HAP-1 (cell line): ENCODE measurements around the gene MRC2.

Experiments
- DNase-seq, 2 experiments: peaks; one replicate each; pipeline ENCODE4 v3.0.0-alpha.2; 2016 to 2020; ENCODE audit warnings: low spot score in 2 of 2
- H3K27me3 ChIP-seq: fragments of 250-450 bp; sonication (Bioruptor Pico); 2 replicates; pipeline ENCODE4 v1.5.1; 2020; ENCODE audit warnings: low read depth, mild to moderate bottlenecking, moderate library complexity
- H3K36me3 ChIP-seq: fragments of 250-450 bp; sonication (Bioruptor Pico); replicated peaks from 2 replicates; pipeline ENCODE4 v1.5.1; 2020; ENCODE audit warnings: mild to moderate bottlenecking
- H3K4me1 ChIP-seq: fragments of 250-450 bp; sonication (Bioruptor Pico); 2 replicates; pipeline ENCODE4 v1.5.1; 2020; ENCODE audit warnings: mild to moderate bottlenecking
- H3K4me3 ChIP-seq: fragments of 250-450 bp; sonication (Bioruptor Pico); 2 replicates; pipeline ENCODE4 v1.5.1; 2020; ENCODE audit warnings: mild to moderate bottlenecking, moderate library complexity
- H3K9me3 ChIP-seq: fragments of 250-450 bp; sonication (Bioruptor Pico); 2 replicates; pipeline ENCODE4 v1.5.1; 2020; ENCODE audit warnings: mild to moderate bottlenecking, moderate library complexity
- in situ Hi-C: fragments of 300-500 bp; cut with MboI; formaldehyde crosslinking; loops from 3 replicates; pipeline ENCODE4 v1.14.3; 2020; ENCODE audit warnings: low sequenced_read_pairs, inconsistent platforms, mixed read lengths

Gene MRC2

GRCh38 chr17:62631936-62632924 lies 4.8 kb downstream of the MRC2 start:
- no peaks in the 10 kb centered on the region for H3K9me3 ChIP-seq
- peaks cover 4% of the 10 kb centered on the region for H3K4me1 ChIP-seq
- no peak for DNase-seq
- H3K4me3 ChIP-seq: no peak overlapping the region
- in situ Hi-C loops: no loop called here
- H3K27me3 ChIP-seq: no peaks in the 10 kb centered on the region
- H3K36me3 ChIP-seq: no peaks in the 10 kb centered on the region

- H3K27me3 ChIP-seq: no peaks in the 10 kb centered on the region
- H3K9me3 ChIP-seq: no peaks in the 10 kb centered on the region
- H3K4me3 ChIP-seq: no peak overlapping the region
- DNase-seq: no peak
- no peaks in the 10 kb centered on the region for H3K36me3 ChIP-seq
- in situ Hi-C loops: no loop called here
- no peaks in the 10 kb centered on the region for H3K4me1 ChIP-seq
Observed at GRCh38 chr17:62637809-62638208, 10.3 kb downstream of the MRC2 start.

GRCh38 chr17:62641153-62641552 lies 13.7 kb downstream of the MRC2 start:
- no peak for DNase-seq
- H3K36me3 ChIP-seq: no peaks in the 10 kb centered on the region
- no peaks in the 10 kb centered on the region for H3K27me3 ChIP-seq
- H3K4me3 ChIP-seq: no peak overlapping the region
- H3K4me1 ChIP-seq: no peaks in the 10 kb centered on the region
- H3K9me3 ChIP-seq: no peaks in the 10 kb centered on the region
- in situ Hi-C loops: no loop called here

GRCh38 chr17:62641951-62642350 lies 14.5 kb downstream of the MRC2 start:
- Histone ChIP-seq H3K4me1 (no peaks in the 10 kb centered on the region), H3K9me3 (no peaks in the 10 kb centered on the region), H3K27me3 (no peaks in the 10 kb centered on the region), H3K4me3 (no peak overlapping the region), H3K36me3 (no peaks in the 10 kb centered on the region)
- no peak for DNase-seq
- in situ Hi-C loops: no loop called here

GRCh38 chr17:62643496-62643895 lies 16.0 kb downstream of the MRC2 start:
- no peaks in the 10 kb centered on the region for H3K4me1 ChIP-seq
- no peaks in the 10 kb centered on the region for H3K36me3 ChIP-seq
- no peak for DNase-seq
- H3K27me3 ChIP-seq: no peaks in the 10 kb centered on the region
- H3K4me3 ChIP-seq: no peak overlapping the region
- no peaks in the 10 kb centered on the region for H3K9me3 ChIP-seq
- in situ Hi-C loops: no loop called here

- H3K9me3 ChIP-seq: no peaks in the 10 kb centered on the region
- no peak overlapping the region for H3K4me3 ChIP-seq
- no peaks in the 10 kb centered on the region for H3K36me3 ChIP-seq
- H3K27me3 ChIP-seq: no peaks in the 10 kb centered on the region
- in situ Hi-C loops: no loop called here
- no peak for DNase-seq
- no peaks in the 10 kb centered on the region for H3K4me1 ChIP-seq
Observed at GRCh38 chr17:62644487-62645173, 17.2 kb downstream of the MRC2 start.

GRCh38 chr17:62648251-62648955 lies 20.9 kb downstream of the MRC2 start:
- H3K4me3 ChIP-seq: no peak overlapping the region
- no peaks in the 10 kb centered on the region for H3K27me3 ChIP-seq
- no peaks in the 10 kb centered on the region for H3K36me3 ChIP-seq

GRCh38 chr17:62648956-62649294 lies 21.5 kb downstream of the MRC2 start:
- Histone ChIP-seq H3K4me3 (no peak overlapping the region), H3K4me1 (peaks cover 13% of the 10 kb centered on the region), H3K27me3 (no peaks in the 10 kb centered on the region), H3K9me3 (no peaks in the 10 kb centered on the region), H3K36me3 (no peaks in the 10 kb centered on the region)
- in situ Hi-C loops: no loop called here
- DNase-seq: no peak

More at GRCh38 chr17:62648251-62648955, 20.9 kb downstream of the MRC2 start:
- in situ Hi-C loops: no loop called here
- DNase-seq: no peak
- Histone ChIP-seq H3K4me1 (peaks cover 11% of the 10 kb centered on the region), H3K9me3 (no peaks in the 10 kb centered on the region)

- Histone ChIP-seq H3K9me3 (no peaks in the 10 kb centered on the region), H3K4me3 (no peak overlapping the region), H3K36me3 (no peaks in the 10 kb centered on the region), H3K27me3 (no peaks in the 10 kb centered on the region), H3K4me1 (peaks cover 13% of the 10 kb centered on the region)
- in situ Hi-C loops: no loop called here
- DNase-seq: no peak
Observed at GRCh38 chr17:62649570-62649969, 22.1 kb downstream of the MRC2 start.

GRCh38 chr17:62650587-62650986 lies 23.1 kb downstream of the MRC2 start:
- in situ Hi-C loops: no loop called here
- no peaks in the 10 kb centered on the region for H3K27me3 ChIP-seq
- H3K36me3 ChIP-seq: no peaks in the 10 kb centered on the region
- H3K4me3 ChIP-seq: no peak overlapping the region
- H3K4me1 ChIP-seq: peaks cover 13% of the 10 kb centered on the region
- H3K9me3 ChIP-seq: no peaks in the 10 kb centered on the region
- no peak for DNase-seq

GRCh38 chr17:62652251-62653001 lies 25.0 kb downstream of the MRC2 start:
- H3K4me1 ChIP-seq: peaks cover 13% of the 10 kb centered on the region
- no peaks in the 10 kb centered on the region for H3K36me3 ChIP-seq
- H3K27me3 ChIP-seq: no peaks in the 10 kb centered on the region
- H3K9me3 ChIP-seq: no peaks in the 10 kb centered on the region
- peak overlapping the region; percentile 27 for H3K4me3 ChIP-seq
- DNase-seq: peak in 1 of 2 experiments; percentile 38
- in situ Hi-C loops: no loop called here

GRCh38 chr17:62653002-62653825 lies 25.7 kb downstream of the MRC2 start:
- Histone ChIP-seq H3K27me3 (no peaks in the 10 kb centered on the region), H3K9me3 (no peaks in the 10 kb centered on the region), H3K4me3 (peak overlapping the region; percentile 27), H3K4me1 (peaks cover 13% of the 10 kb centered on the region), H3K36me3 (no peaks in the 10 kb centered on the region)
- DNase-seq: peak; percentile 59 to 93
- in situ Hi-C loops: no loop called here
